ENCODE data around the gene BRD4.
"Not testable (repeated sequence)": the region's sequence is repeated elsewhere in the genome, so short reads cannot be mapped to it uniquely, and the experiment has no call there.

BRD4 gene

DNA sequence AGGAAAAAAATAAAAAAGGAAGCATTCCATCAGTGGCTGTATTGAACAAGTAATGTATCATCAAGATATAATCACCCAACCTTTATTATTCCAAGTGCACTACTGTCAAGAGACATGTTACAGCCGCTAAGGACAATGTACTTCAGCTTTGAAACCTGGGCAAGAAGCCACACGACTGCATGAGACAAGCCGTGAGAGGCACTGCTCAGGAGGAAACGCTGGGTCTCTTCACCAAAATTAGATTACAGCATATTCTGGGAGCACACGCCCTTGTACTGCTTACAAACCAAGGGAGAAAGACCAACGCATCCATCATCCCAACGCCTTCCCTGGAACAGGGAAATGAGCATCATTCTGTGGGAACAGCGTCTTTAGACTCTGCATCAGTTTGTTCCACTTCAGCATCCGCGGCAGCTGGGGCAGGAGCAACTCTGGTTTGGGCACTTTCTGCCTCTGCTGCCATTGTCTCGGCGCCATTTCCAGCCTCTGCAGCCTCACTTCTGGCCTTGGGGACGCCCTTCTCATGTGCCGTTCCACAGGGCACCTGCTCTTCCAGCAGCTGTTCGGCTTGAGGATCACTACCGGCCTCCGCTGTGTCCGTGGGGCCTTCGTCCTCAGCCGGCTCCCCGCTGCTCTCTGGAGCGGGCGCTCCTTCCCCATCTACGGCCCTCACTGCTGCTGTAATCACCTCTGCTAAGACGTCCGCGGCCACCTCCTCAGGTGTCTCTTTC, 22.4 kb upstream of the BRD4 start:
- peaks cover 19% of the 10 kb centered on the region for H3K36me3 ChIP-seq (ENCODE audit: control insufficient read depth, insufficient read depth, low read length)

DNA sequence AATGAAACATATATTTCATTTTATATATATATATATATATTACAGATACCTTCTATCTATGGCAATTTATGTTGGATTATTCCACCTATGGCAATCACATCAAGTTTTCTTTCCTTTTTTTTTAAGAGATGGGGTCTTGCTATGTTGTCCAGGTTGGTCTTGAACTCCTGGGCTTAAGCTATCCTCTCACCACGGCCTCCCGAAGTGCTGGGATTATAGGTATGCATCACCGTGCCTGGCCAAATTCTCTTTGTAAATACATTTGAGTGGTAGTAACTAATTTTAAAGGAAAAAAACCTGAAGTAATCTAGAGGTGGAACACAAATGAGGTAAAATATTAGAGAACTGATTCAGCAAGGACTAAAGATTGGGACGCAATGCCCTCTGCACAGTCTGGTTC, 21.6 kb upstream of the BRD4 start:
- peaks cover 19% of the 10 kb centered on the region for H3K36me3 ChIP-seq (ENCODE audit: control insufficient read depth, insufficient read depth, low read length)

More for the DNA sequence above, 22.4 kb upstream of the BRD4 start:
- Histone ChIP-seq H3K9ac (ENCODE audit: low read length) (no peak overlapping the region), H3K27me3 (ENCODE audit: control insufficient read depth, insufficient read depth, low read length) (no peaks in the 10 kb centered on the region), H3K4me1 (ENCODE audit: control insufficient read depth, insufficient read depth, low read length) (no peaks in the 10 kb centered on the region), H3K4me3 (ENCODE audit: low read length) (no peak overlapping the region), H3K27ac (ENCODE audit: low read depth, low read length) (no peak overlapping the region)

DNA sequence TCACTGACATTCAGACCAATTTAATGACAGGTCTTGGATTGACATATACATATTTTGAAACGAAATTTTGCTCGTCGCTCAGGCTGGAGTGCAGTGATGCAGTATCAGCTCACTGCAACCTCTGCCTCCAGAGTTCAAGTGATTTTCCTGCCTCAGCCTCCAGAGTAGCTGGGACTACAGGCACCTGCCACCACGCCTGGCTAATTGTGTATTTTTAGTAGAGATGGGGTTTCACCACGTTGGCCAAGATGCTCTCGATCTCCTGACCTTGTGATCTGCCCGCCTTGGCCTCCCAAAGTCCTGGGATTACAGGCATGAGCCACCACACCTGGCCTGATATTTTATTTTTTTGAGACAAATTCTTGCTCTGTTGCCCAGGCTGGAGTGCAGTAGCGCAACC, 20.2 kb upstream of the BRD4 start:
- H3K27ac ChIP-seq (ENCODE audit: low read depth, low read length); H3K4me1 ChIP-seq (ENCODE audit: control insufficient read depth, insufficient read depth, low read length); H3K4me3 ChIP-seq (ENCODE audit: low read length); H3K27me3 ChIP-seq (ENCODE audit: control insufficient read depth, insufficient read depth, low read length); H3K9ac ChIP-seq (ENCODE audit: low read length): not testable (repeated sequence)
- peaks cover 12% of the 10 kb centered on the region for H3K36me3 ChIP-seq (ENCODE audit: control insufficient read depth, insufficient read depth, low read length)

More for the DNA sequence above, 21.6 kb upstream of the BRD4 start:
- H3K9ac ChIP-seq (ENCODE audit: low read length): no peak overlapping the region
- H3K4me3 ChIP-seq (ENCODE audit: low read length): no peak overlapping the region
- H3K27me3 ChIP-seq (ENCODE audit: control insufficient read depth, insufficient read depth, low read length): no peaks in the 10 kb centered on the region
- no peaks in the 10 kb centered on the region for H3K4me1 ChIP-seq (ENCODE audit: control insufficient read depth, insufficient read depth, low read length)
- no peak overlapping the region for H3K27ac ChIP-seq (ENCODE audit: low read depth, low read length)

DNA sequence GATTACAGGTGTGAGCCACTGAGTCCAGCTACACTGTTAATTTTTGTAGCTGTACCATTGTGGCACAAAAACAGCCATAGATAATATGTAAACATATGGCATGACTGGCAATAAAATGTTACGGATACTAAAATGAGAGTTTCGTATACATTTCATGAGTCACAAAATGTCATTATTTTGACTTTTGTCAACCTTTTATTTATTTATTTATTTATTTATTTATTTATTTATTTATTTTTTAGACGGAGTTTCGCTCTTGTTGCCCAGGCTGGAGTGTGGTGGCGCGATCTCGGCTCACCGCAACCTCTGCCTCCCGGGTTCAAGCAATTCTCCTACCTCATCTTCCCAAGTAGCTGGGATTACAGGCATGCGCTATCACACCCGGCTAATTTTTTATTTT, 9.0 kb upstream of the BRD4 start:
- H3K36me3 ChIP-seq (ENCODE audit: control insufficient read depth, insufficient read depth, low read length); H3K4me3 ChIP-seq (ENCODE audit: low read length); H3K27me3 ChIP-seq (ENCODE audit: control insufficient read depth, insufficient read depth, low read length): not testable (repeated sequence)

DNA sequence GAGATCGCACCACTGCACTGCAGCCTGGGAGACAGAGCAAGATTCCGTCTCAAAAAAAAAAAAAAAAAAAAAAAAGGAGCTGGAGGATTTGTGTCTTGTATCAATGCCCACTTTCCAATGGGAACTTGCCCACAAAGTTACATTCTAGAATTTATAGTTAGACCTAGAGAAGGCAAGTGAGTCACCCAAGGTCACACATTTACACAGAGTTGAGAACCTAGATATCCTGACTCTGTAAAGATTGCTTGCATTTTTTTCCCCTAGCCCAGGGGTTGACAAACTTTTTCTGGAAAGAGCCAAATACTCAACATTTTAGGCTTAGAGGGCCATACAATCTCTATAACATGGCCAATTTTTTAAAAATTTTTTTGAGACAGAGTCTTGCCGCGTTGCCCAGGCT, 7.7 kb upstream of the BRD4 start:
- Histone ChIP-seq H3K27me3 (ENCODE audit: control insufficient read depth, insufficient read depth, low read length) (no peaks in the 10 kb centered on the region), H3K27ac (ENCODE audit: low read depth, low read length) (no peak overlapping the region), H3K4me3 (ENCODE audit: low read length) (no peak overlapping the region), H3K4me1 (ENCODE audit: control insufficient read depth, insufficient read depth, low read length) (no peaks in the 10 kb centered on the region), H3K9ac (ENCODE audit: low read length) (no peak overlapping the region), H3K36me3 (ENCODE audit: control insufficient read depth, insufficient read depth, low read length) (no peaks in the 10 kb centered on the region)

More for the DNA sequence above, 9.0 kb upstream of the BRD4 start:
- not testable (repeated sequence) for H3K27ac ChIP-seq (ENCODE audit: low read depth, low read length); H3K4me1 ChIP-seq (ENCODE audit: control insufficient read depth, insufficient read depth, low read length); H3K9ac ChIP-seq (ENCODE audit: low read length)

DNA sequence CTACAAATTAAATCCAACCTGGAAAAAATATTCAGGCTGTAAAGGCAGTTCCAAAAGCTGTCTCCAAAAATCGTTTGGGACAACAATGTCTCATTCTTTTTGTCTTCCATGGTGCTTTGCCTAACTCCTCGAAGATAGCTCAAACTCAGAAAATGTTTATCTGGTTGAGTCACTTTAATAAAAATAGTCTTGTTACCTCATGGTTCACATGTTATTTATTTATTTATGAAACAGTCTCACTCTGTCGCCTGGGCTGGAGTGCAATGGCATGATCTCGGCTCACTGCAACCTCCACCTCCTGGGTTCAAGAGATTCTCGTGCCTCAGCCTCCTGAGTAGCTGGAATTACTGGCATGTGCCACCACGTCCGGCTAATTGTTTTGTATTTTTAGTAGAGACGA, 4.9 kb upstream of the BRD4 start:
- Histone ChIP-seq H3K27ac (ENCODE audit: low read depth, low read length) (no peak overlapping the region), H3K4me3 (ENCODE audit: low read length) (no peak overlapping the region), H3K27me3 (ENCODE audit: control insufficient read depth, insufficient read depth, low read length) (no peaks in the 10 kb centered on the region), H3K4me1 (ENCODE audit: control insufficient read depth, insufficient read depth, low read length) (peaks cover 6% of the 10 kb centered on the region), H3K36me3 (ENCODE audit: control insufficient read depth, insufficient read depth, low read length) (no peaks in the 10 kb centered on the region), H3K9ac (ENCODE audit: low read length) (no peak overlapping the region)

DNA sequence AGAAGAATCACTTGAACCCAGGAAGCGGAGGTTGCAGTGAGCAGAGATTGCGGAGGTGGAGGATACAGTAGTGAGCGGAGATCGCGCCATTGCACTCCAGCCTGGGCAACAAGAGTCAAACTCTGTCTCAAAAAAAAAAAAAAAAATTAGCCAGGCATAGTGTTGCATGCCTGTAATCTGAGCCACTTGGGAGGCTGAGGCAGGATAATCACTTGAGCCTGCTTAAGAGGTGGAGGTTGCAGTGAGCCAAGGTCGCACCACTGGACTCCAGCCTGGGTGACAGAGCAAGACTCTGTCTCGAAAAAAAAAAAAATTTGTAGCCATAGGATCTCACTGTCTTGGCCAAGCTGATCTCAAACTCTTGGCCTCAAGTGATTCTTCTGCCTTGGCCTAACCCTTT, 3.7 kb upstream of the BRD4 start:
- H3K4me3 ChIP-seq (ENCODE audit: low read length); H3K27me3 ChIP-seq (ENCODE audit: control insufficient read depth, insufficient read depth, low read length); H3K9ac ChIP-seq (ENCODE audit: low read length); H3K4me1 ChIP-seq (ENCODE audit: control insufficient read depth, insufficient read depth, low read length); H3K36me3 ChIP-seq (ENCODE audit: control insufficient read depth, insufficient read depth, low read length); H3K27ac ChIP-seq (ENCODE audit: low read depth, low read length): not testable (repeated sequence)

DNA sequence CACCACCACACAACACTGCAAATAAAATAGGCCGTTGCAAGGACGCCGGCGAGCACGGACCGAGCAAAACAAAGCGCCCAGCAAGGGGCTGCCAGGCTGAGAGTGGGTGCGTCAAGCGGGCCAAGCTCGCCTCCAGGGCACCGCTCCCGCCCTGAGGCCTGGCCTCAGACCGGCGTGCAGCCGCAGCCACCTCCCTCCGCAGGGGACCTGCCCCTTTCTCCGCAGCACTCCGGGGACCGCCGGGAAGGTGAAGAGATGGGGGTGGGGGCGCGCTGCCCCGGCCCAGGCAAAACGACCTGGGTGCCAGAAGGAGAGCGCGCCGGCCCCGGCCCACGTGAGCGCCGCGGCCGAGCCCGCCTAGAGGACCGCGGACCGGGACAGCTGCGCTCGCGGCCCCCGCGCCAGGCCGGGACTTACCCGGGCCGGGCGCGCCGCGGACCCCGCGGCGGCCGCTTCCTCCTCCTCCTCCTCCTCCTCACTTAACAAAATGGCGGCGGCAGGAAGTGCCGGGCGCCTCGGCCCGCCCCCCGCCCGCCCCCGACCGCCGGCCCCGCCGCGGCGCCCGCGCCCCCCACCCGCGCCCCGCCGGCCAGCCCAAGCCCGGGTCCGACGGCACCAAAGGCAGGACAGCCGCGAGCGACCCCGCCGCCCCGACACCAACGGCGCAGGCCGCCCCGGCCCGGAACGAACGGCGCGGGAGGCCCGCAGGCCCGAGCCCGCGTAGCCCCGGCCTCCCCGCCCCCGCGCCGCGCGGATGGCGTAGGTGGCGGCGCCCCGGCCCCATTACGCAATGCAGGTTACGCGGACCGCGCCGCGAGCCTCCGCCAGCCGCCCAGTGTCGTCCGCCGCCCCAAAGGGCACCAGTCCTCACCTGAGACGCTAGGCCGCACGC, 674 bp downstream of the BRD4 start:
- Histone ChIP-seq H3K9ac (ENCODE audit: low read length) (peak overlapping the region; percentile 84), H3K4me3 (ENCODE audit: low read length) (peak overlapping the region; percentile 93), H3K4me1 (ENCODE audit: control insufficient read depth, insufficient read depth, low read length) (peaks cover 17% of the 10 kb centered on the region), H3K27me3 (ENCODE audit: control insufficient read depth, insufficient read depth, low read length) (no peaks in the 10 kb centered on the region), H3K27ac (ENCODE audit: low read depth, low read length) (peak overlapping the region; percentile 91), H3K36me3 (ENCODE audit: control insufficient read depth, insufficient read depth, low read length) (no peaks in the 10 kb centered on the region)

DNA sequence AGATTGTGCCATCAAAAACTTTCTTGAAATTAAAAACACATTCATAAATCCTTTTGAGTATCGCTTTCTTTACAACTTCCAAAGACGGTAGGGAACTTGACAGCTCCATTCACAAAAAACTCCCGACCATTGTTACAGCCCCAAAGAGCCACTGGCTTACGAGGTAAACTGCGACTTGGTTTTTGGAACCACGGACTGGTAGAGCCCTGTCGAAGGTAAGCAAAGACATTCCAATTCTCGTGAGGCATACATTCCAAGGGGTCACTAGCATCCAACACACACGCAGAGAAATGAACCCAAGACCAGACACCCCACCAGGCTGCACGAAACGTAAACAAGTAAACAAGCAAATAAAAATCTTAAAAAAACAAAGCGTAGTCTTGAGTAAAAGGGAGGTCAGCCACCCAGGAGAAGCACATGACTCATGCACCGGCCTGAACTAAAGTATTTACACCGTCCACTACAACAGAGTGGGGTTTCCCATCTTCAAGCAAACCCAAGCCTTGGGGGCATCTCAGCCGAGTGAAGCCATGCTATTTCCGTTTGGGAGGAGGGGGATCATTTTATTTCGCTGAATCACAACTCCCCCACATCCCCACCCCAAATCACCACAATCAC, 1.4 kb downstream of the BRD4 start:
- H3K27me3 ChIP-seq (ENCODE audit: control insufficient read depth, insufficient read depth, low read length): no peaks in the 10 kb centered on the region
- H3K36me3 ChIP-seq (ENCODE audit: control insufficient read depth, insufficient read depth, low read length): no peaks in the 10 kb centered on the region
- peak overlapping the region; percentile 83 for H3K27ac ChIP-seq (ENCODE audit: low read depth, low read length)
- peak overlapping the region; percentile 19 for H3K9ac ChIP-seq (ENCODE audit: low read length)
- peaks cover 17% of the 10 kb centered on the region for H3K4me1 ChIP-seq (ENCODE audit: control insufficient read depth, insufficient read depth, low read length)
- H3K4me3 ChIP-seq (ENCODE audit: low read length): peak overlapping the region; percentile 93

DNA sequence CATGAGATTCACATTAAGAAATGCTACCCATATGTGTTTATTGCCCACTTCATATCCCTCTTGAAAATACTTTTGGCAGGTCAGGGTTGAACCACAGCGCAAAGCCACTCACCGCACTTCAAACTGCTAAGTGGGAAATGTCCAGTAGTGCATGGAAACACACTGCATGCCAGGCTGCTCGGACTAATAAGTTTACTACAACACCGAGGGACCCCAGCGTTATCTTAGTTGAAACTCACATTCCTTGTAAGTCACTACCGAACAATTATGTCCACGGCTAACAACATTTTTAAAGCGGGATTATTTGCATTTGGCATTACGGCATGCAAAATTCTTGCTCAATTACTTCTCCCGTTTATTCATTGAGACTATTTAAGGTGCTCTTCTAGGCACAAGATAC, 4.0 kb downstream of the BRD4 start:
- peaks cover 35% of the 10 kb centered on the region for H3K4me1 ChIP-seq (ENCODE audit: control insufficient read depth, insufficient read depth, low read length)
- H3K27me3 ChIP-seq (ENCODE audit: control insufficient read depth, insufficient read depth, low read length): no peaks in the 10 kb centered on the region
- H3K27ac ChIP-seq (ENCODE audit: low read depth, low read length): no peak overlapping the region
- H3K4me3 ChIP-seq (ENCODE audit: low read length): no peak overlapping the region
- H3K36me3 ChIP-seq (ENCODE audit: control insufficient read depth, insufficient read depth, low read length): no peaks in the 10 kb centered on the region
- H3K9ac ChIP-seq (ENCODE audit: low read length): no peak overlapping the region

DNA sequence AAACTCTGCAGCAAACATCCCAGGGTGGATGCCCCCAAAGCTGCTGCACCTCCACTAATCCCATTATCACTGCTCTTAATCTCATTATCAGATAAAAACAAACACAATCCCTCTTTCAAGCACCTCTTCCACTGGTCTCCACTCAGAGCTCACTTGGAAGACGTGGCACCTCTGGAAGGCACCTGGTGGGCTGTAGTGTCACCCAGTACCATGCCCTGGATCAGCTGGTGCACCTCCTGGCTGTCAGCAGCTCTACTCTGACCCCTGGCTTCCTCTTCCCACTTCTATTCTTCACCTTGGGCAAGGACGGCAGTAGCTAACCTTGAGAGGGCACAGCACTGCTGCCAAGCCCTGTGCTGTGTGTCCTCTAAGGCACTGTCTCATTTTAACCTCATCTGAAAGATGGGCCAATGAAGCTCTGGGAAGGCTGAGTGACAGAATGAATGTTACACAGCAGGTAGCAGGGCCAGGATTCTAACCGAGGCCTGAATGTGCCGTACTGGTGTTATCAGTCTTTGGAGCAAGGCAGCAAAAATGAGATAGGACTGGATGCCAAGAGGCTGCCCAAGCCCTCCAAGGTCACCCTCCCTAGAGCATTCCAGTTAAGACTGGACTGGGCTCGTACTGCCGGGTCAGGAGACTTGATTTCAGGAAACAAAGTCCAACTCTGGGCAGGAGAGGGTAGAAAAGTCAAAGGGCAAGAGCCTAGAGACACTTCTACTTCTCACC, 7.4 kb downstream of the BRD4 start:
- H3K9ac ChIP-seq (ENCODE audit: low read length): no peak overlapping the region
- peaks cover 36% of the 10 kb centered on the region for H3K4me1 ChIP-seq (ENCODE audit: control insufficient read depth, insufficient read depth, low read length)
- no peaks in the 10 kb centered on the region for H3K36me3 ChIP-seq (ENCODE audit: control insufficient read depth, insufficient read depth, low read length)
- H3K4me3 ChIP-seq (ENCODE audit: low read length): peak overlapping the region; percentile 2
- H3K27ac ChIP-seq (ENCODE audit: low read depth, low read length): no peak overlapping the region
- no peaks in the 10 kb centered on the region for H3K27me3 ChIP-seq (ENCODE audit: control insufficient read depth, insufficient read depth, low read length)
